Retinal pigment epithelial cell (primary cell): Measurements from ENCODE around the gene CAPN3.

ENCODE experiments used
- DNase-seq: peaks from one replicate; pipeline ENCODE4 v3.0.0-alpha.2; 2010; ENCODE audit warnings: low read depth
- H3K4me3 ChIP-seq: 2 replicates; pipeline ENCODE4 v1.5.1; 2011; ENCODE audit warnings: mild to moderate bottlenecking, low read length, control low read depth, moderate library complexity
- TF ChIP-seq, protein P1 (sequence below): conservative IDR thresholded peaks from 2 replicates; pipeline ENCODE4 v1.5.1; 2011; ENCODE audit warnings: low read depth, low read length, control low read depth, inconsistent platforms

The CAPN3 gene

DNA sequence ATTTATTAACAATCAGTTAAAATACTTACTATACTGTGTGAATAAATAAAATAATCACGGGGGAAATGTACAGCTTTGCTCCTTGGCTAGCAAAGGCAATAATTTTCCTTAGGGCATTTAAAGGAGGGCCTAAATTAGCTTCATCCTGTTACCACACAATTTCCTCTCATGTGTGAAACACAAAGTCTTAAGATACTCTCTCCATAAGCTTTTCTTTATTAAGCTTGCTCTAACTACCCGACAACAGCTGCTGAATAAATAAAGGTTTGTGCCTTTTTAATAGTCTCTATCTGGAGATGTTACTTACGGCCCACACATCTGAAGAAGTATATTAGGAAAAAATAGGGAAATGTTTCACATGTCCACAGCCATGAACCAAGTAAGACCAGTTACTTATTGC is 102.0 kb downstream of the CAPN3 start:
- TF ChIP-seq, protein P1, sequence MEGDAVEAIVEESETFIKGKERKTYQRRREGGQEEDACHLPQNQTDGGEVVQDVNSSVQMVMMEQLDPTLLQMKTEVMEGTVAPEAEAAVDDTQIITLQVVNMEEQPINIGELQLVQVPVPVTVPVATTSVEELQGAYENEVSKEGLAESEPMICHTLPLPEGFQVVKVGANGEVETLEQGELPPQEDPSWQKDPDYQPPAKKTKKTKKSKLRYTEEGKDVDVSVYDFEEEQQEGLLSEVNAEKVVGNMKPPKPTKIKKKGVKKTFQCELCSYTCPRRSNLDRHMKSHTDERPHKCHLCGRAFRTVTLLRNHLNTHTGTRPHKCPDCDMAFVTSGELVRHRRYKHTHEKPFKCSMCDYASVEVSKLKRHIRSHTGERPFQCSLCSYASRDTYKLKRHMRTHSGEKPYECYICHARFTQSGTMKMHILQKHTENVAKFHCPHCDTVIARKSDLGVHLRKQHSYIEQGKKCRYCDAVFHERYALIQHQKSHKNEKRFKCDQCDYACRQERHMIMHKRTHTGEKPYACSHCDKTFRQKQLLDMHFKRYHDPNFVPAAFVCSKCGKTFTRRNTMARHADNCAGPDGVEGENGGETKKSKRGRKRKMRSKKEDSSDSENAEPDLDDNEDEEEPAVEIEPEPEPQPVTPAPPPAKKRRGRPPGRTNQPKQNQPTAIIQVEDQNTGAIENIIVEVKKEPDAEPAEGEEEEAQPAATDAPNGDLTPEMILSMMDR, result no peak
- DNase-seq, result no peak
- no peak overlapping the region for H3K4me3 ChIP-seq
